Erythroblast (primary cell): ENCODE data around the gene GSTM2.

ENCODE experiments used
- GATA1 ChIP-seq: IDR thresholded peaks from 2 replicates; pipeline ENCODE4 v1.6.1; 2011; ENCODE audit warnings: low read depth, mild to moderate bottlenecking, control low read depth, low read length, moderate library complexity
- POLR2A ChIP-seq: IDR thresholded peaks from 2 replicates; pipeline ENCODE4 v1.6.1; 2011; ENCODE audit warnings: mild to moderate bottlenecking, low read length

- TF ChIP-seq POLR2A: no peak
- TF ChIP-seq GATA1: no peak
Measured at GRCh38 chr1:109687641-109688499, 20.0 kb downstream of the GSTM2 start, which contains the start of gene GSTM1.
